HepG2 (cell line): Measurements from ENCODE around the gene CXCR1.

Experiments
- CTCF ChIP-seq: sonication (generic); formaldehyde crosslinking; IDR thresholded peaks from 2 replicates; pipeline ENCODE4 v1.5.0; 2020; ENCODE audit warnings: mild to moderate bottlenecking, missing genetic modification reagents, moderate library complexity
- HMGXB4 ChIP-seq, 2 experiments: sonication (generic) in 1 of 2; formaldehyde crosslinking in 1 of 2; IDR thresholded peaks; 2 replicates each; pipeline versions ENCODE4 v1.4.0 to v1.6.1; 2018 to 2020; ENCODE audit warnings: missing genetic modification reagents in 2 of 2, borderline replicate concordance in 1 of 2, low read depth in 1 of 2, mild to moderate bottlenecking in 1 of 2, missing biosample characterization in 1 of 2
- KDM5B ChIP-seq: sonication (generic); formaldehyde crosslinking; IDR thresholded peaks from 2 replicates; pipeline ENCODE4 v1.4.0; 2020; ENCODE audit warnings: missing genetic modification reagents, mild to moderate bottlenecking, borderline replicate concordance
- MAX ChIP-seq: IDR thresholded peaks from 2 replicates; pipeline ENCODE4 v1.6.1; 2012; ENCODE audit warnings: inconsistent platforms
- NFE2L1 ChIP-seq: sonication (generic); formaldehyde crosslinking; IDR thresholded peaks from 2 replicates; pipeline ENCODE4 v1.4.0; 2020; ENCODE audit warnings: missing genetic modification reagents, mild to moderate bottlenecking, borderline replicate concordance
- POLR2AphosphoS5 ChIP-seq: IDR thresholded peaks from 2 replicates; pipeline ENCODE4 v1.6.1; 2012; ENCODE audit warnings: low read depth, low read length
- REST ChIP-seq, 2 experiments: IDR thresholded peaks; 2 replicates each; pipeline ENCODE4 v1.6.1; 2011 to 2012; ENCODE audit warnings: low read length in 2 of 2, borderline replicate concordance in 1 of 2, low read depth in 1 of 2, mild to moderate bottlenecking in 1 of 2, moderate library complexity in 1 of 2
- ZBTB21 ChIP-seq: sonication (generic); formaldehyde crosslinking; IDR thresholded peaks from 2 replicates; pipeline ENCODE4 v1.4.0; 2020; ENCODE audit warnings: missing genetic modification reagents
- ZBTB33 ChIP-seq: sonication (generic); formaldehyde crosslinking; IDR thresholded peaks from 2 replicates; pipeline ENCODE4 v1.4.0; 2020; ENCODE audit warnings: missing genetic modification reagents
- ZFP36 ChIP-seq: fragments of 150-350 bp; IDR thresholded peaks from 2 replicates; pipeline ENCODE4 v1.6.1; 2018; ENCODE audit warnings: borderline replicate concordance, low read length, low read depth; ENCODE audit not compliant: partially characterized antibody

- no peak for TF ChIP-seq NFE2L1 (CRISPR knock-in tag)
- TF ChIP-seq HMGXB4 (CRISPR knock-in tag; IDR thresholded peaks at IDR 0.05; ENCODE audit: borderline replicate concordance in 1 of 2, low read depth in 1 of 2), result no peak
- no peak for TF ChIP-seq ZBTB21 (CRISPR knock-in tag)
- no peak for TF ChIP-seq CTCF (CRISPR knock-in tag)
- TF ChIP-seq ZBTB33 (CRISPR knock-in tag), result no peak
- TF ChIP-seq REST (IDR thresholded peaks at IDR 0.05; ENCODE audit: borderline replicate concordance in 1 of 2, low read depth in 1 of 2, low read length in 2 of 2), result no peak
- no peak for TF ChIP-seq ZFP36
- no peak for TF ChIP-seq POLR2AphosphoS5
- TF ChIP-seq MAX, result no peak
- TF ChIP-seq KDM5B (CRISPR knock-in tag), result no peak
Measured at GRCh38 chr2:218179782-218180181, 13.0 kb upstream of the CXCR1 start.
